HG02571 (cell line): ENCODE measurements around the gene THAP5.
A peak's percentile ranks its signal among the peaks of the same experiment; 100 is the strongest.
"Not testable (repeated sequence)": the region's sequence is repeated elsewhere in the genome, so short reads cannot be mapped to it uniquely, and the experiment has no call there.

Experiments
- ATAC-seq: cut with Tn5 transposase; IDR thresholded peaks from one replicate; pipeline ENCODE4 v1.9.1; 2021; ENCODE audit warnings: mild to moderate bottlenecking, moderate library complexity; ENCODE audit not compliant: unreplicated experiment

The THAP5 gene

GRCh38 chr7:108585843-108586242, 16.3 kb upstream of the THAP5 start:
- ATAC-seq: no peak

DNA sequence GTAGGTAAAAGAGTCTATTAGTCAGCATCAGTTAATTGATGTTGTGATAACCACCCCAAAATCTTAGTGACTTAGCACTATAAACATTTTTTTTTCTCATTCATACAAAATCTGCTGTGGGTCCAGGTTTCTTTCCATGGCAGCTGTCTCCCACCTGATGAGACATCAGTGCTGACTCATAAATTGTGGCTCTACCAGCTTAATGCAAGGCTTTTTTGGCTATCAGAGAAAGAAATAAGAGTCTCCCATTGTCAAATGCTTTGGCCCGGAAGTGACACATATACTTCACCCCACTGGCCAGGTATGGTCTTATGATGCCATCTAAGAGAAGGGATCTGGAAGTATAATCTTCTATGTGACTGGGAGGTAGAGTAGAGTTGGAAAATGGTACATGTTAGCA, 14.7 kb upstream of the THAP5 start:
- ATAC-seq: no peak

DNA sequence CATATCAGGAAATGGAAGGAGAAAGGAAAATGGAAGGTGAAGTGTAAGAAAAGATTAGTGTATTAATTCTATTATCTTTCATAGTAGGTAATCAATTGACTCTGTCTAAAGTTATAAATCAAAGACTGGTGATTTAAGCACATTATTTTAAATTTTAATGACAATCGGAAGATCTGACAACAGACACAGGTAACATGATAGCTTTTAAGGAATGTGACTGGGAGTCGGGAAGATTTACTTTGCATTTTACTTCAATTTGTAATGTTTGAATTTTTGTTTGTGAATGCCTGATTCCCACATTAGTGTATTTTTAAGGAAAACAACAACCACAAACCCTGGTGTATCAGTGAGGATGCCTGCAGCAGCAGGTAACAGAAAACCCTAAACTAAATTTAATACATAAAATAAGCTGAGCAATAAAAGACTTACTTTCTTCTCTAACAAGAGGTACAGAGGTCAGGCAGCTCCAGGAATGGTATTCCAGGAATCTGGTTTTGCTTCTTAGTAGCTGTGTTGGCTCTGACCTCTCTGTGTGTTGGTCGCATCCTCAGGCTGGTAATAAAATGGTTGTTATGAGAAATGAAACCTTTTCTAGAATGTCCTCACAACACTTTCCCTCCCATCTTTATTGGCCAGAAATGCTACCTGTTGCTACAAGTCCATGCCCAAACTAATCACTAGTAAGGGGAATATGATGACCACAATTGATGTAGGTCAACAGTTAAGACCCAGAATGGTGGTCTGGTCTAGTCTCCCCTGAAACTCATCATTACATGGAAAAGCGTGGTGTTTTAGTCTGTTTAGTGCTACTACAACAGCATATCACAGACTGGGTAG, 12.4 kb upstream of the THAP5 start:
- no peak for ATAC-seq

DNA sequence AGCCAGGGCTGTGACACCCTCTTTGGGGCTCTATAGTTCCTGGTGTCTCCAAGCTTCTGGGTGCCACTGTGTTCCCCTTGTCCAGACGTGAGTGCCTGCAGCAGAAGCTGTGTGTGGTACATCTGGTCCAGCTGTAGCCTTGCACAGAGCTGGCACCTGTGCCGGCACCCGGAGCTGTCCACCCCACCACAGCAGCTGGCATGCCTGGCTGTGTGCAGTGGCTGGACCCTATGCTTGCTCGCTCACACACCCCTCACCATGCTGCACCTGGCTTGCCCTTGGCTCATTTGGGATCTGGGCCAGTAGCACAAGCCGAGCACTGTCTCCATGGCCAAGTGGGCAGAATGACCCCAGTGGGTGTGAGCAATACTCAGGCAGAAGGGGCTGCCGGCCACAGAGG, 10.8 kb upstream of the THAP5 start:
- ATAC-seq: no peak

DNA sequence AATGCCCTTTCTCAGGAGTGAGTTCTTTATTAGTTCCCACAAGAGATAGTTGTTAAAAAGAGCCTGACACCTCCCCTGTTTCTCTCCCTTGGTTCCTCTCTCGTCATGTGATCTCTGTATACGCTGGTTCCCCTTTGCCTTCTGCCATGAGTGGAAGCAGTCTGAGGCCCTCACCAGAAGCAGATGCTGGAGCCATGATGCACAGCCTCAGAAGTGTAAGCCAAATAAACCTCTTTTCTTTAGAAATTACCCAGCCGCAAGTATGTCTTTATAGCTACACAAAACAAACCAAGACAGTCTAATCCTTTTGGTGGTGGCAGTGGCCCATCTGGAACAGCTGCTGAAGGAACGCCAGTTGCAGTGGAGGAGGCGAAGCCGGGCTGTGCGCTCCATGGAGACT, 9.4 kb upstream of the THAP5 start:
- ATAC-seq: no peak

DNA sequence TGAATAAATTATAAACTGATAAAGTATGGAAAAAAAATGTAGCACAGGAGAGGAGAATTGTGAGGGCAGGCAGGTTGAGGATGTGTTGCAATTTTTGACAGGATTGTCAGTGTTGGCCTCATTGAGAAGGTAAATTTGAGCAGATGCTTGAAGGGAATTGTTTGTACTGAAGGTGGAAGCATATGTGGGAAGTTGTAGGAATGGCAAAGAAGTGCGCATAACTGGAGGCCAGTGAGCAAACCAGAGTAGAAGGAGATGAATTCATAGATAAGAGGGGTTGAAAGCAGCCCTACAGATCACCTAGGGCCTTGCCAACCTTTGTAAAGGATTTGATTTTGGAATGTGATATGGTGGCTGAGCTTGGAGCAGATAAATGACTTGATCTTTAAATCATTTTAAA, 6.6 kb upstream of the THAP5 start:
- ATAC-seq: no peak

DNA sequence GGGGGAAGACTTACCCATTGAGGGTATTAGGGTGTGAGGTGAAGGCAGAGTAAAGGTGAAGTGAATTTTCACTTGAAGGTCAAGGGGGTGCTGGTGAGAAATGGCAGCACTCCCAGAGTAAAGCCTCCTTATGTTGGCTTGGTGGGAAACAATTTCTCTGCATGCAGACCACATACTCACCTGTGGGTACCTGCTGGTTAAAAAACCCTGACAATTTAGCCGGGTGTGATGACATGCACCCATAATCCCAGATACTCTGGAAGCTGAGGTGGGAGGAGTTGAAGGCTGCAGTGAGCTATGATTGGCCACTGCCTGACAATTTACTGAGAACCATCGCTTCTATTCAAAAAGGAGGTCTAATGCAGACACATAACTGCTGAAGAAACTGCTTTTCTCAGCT, 5.7 kb upstream of the THAP5 start:
- no peak for ATAC-seq

- ATAC-seq: no peak
These were observed 3.0 kb upstream of the THAP5 start for GRCh38 chr7:108572480-108572879.

DNA sequence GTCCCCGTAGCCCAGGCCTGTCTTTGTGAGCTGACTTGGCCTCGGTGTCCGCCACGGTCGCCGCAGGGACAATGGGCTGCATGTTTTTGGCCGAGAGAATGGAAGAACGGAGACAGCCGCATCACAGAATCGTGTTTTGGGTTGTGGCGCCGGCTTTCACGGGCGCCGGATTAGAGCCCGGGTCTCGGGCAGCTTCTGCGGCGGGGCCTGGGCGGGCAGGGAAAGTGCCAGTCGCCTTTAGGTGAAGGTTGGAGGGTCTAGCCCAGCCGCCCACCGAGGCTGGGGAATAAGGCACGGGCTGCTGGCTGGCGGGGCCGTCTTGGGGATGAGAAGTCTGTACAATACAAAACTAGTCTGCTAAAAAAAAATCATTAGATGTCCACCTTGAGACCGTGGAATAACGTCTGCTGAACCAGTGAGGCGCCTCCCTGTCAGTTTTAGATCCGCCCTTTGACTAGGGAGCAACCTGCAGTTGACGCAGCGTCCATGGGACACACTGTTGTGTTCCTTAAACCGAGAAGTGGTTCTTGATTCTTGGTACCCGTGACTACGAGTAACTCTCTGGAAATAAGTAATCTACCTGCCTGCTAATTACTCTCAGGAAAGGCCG, 745 bp upstream of the THAP5 start:
- ATAC-seq: peak; percentile 19

DNA sequence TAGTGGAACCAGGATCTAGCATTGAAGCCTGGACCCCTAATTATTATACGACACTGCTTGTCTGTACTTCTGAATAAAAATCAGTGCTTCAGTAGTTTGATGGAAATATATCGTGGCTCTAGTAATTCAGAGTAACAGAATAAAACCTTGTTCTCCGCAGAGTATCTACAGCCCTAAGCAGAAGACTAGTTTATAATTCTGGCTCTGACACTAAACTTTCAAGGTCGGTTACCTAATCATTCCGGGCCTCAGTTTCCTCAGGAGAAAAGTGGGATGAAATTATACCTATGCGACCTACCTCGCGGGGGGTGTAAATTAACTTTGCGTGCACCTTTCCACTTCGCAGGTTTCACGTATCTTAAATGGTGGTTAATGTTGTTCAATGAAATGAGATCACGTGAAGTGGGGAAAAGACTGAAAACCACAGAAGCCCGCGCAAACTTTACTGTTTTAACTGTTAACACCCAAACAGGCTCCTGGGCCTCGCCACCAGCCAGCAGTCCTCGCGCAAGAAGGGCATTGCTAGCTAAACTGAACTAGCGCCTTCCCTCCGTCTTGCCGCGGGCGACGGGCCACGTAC, 615 bp downstream of the THAP5 start:
- ATAC-seq: no peak

DNA sequence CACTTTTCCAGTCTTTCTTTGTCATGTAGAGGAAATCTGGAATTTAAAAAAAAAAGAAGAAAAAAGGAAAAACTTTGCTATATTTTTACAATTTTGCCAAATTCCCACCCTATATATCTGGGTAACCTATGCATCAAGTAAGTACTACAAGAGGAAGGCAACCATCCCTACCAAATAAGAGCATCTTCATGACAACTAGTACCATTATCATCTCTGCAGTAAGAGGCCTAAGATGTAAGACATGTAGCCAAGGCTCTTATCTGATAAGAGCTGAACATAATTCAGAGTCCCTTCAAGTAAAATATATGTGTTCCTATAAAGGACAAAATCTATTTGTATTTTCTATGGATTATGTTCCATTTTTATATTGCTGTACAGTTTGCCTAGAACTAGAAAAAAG, 3.5 kb downstream of the THAP5 start:
- no peak for ATAC-seq

DNA sequence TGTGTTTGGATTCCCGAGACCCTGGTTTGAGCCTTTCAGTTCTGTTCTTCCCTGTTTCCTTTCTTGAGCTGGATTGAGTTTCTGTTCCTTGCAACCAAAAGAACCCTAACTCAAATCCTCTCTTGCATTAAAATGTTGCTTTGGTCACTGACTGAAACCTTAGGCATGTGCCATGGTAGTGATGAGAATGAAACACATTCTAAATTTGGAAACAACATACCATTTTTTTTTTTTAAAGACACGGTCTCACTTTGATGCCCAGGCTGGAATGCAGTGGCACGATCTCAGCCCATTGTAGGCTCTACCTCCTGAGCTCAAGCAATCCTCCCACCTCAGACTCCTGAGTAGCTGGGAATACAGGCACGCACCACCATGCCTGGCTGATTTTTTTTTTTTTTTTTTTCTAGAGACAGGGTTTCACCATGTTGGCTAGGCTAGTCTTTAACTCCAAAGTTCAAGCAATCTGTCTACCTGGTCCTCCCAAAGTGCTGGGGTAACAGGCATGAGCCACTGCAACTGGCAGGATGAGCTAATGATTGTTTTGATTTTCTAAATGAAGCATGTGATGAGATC, 8.4 kb downstream of the THAP5 start:
- ATAC-seq: no peak

DNA sequence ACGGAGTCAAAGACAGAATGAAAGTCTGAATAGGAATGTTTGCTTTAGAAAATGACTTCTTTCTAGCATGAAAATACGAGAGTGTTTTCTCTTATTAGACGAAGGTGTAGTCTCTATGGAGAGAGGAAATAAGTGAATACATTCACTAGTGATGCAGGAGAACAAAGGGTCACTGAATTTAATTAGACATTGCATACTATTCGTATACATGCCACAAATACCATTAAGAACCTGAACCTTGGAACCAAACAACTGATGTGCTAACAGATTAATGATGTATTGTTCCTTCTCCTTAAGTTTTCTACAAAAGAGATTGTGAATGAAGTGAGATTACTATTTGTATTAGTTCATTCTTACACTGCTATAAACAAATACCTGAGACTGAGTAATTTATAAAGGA, 10.3 kb downstream of the THAP5 start:
- no peak for ATAC-seq

DNA sequence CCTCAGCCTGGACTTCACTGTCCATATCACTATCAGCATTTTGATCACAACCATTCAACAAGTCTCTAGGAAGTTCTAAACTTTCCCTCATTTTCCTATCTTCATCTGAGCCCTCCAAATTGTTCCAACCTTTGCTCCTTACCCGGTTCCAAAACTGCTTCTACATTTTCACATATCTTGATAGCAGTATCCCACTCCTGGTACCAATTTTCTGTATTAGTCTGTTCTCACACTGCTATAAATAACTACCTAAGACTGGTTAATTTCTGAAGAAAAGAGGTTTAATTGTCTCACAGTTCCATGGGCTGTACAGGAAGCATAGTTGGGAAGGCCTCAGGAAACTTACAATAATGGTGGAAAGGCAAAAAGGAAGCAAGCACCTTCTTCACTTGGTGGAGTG, 11.9 kb downstream of the THAP5 start:
- ATAC-seq: no peak

DNA sequence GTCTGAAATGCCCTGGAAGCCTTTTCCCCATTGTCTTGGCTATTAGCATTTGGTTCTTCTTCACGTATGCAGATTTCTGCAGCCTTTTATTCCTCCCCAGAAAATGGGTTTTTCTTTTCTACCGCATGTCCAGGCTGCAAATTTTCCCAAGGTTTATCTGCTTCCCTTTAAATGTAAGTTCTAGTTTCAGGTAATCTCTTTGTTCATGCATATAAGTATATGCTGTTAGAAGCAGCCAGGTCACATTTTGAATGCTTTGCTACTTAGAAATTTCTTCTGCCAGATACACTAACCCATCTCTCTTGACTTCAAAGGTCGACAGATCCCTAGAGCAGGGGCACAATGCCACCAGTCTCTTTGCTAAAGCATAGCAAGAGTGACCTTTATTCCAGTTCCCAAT, 12.3 kb downstream of the THAP5 start:
- no peak for ATAC-seq

- not testable (repeated sequence) for ATAC-seq
These were observed 12.8 kb downstream of the THAP5 start for GRCh38 chr7:108556665-108557064.

- not testable (repeated sequence) for ATAC-seq
These were observed 21.2 kb downstream of the THAP5 start for GRCh38 chr7:108548141-108548896.

DNA sequence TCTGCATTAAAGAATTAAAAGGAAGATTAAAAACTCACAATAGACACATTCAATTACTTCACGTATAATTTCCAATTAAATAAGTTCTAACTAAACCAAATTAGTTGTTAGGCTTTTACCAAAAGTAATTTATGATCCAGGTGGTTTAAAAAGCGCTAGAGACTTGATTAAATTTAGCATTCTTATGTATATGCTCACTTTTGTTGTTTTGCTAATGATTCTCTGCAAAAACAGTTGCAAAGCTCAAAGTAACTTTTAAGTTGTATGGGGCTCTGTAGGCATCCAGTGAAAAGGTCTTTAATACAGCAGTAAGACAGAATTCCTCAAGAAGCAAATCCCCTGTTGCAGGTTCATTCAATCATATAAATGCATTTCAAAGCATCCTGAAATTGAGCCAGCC, 28.0 kb downstream of the THAP5 start:
- no peak for ATAC-seq

GRCh38 chr7:108538685-108539084, 30.8 kb downstream of the THAP5 start:
- ATAC-seq: not testable (repeated sequence)

DNA sequence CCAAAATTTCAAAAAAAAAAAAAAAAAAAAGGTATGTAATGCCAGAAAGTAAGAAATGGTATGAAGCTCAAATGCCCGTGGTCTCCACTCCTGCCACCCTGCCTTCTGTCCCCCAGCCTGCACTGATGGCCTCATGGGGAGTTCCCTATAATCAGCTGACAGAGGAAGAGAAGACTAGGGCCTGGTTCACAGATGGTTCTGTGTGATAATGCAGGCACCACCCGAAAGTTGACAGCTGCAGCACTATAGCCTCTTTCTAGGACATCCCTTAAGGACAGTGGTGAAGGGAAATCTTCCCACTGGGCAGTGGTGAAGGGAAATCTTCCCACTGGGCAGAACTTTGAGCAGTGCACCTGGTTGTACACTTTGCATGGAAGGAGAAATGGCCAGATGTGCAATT, 31.3 kb downstream of the THAP5 start:
- ATAC-seq: not testable (repeated sequence)

DNA sequence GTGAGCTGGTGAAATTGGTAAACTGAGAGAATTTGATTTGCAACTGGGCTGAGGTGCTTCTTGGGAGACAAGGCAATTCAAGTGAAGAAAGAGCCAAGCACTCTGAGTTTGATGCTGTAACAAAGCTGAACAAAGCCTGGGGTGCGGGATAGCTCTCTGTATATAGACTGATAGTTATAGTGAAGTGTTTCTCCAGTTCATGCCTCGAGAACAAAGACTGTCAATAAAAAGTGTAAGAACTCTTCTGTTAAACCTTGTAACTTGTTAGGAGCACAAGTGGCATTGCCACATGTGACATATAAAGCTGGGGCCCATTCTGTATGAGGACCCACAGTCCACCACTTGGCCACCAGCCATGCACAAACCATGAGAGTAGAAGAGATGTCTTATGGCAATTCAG, 32.3 kb downstream of the THAP5 start:
- ATAC-seq: no peak
